ENCODE measurements around the gene EML4.

- TF ChIP-seq, protein P1, sequence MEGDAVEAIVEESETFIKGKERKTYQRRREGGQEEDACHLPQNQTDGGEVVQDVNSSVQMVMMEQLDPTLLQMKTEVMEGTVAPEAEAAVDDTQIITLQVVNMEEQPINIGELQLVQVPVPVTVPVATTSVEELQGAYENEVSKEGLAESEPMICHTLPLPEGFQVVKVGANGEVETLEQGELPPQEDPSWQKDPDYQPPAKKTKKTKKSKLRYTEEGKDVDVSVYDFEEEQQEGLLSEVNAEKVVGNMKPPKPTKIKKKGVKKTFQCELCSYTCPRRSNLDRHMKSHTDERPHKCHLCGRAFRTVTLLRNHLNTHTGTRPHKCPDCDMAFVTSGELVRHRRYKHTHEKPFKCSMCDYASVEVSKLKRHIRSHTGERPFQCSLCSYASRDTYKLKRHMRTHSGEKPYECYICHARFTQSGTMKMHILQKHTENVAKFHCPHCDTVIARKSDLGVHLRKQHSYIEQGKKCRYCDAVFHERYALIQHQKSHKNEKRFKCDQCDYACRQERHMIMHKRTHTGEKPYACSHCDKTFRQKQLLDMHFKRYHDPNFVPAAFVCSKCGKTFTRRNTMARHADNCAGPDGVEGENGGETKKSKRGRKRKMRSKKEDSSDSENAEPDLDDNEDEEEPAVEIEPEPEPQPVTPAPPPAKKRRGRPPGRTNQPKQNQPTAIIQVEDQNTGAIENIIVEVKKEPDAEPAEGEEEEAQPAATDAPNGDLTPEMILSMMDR (IDR thresholded peaks at IDR 0.05; ENCODE audit: insufficient read depth, low read length): no peak
- no peak for TF ChIP-seq POLR2AphosphoS5 (IDR thresholded peaks at IDR 0.05; ENCODE audit: low read depth)
- TF ChIP-seq, protein P2, sequence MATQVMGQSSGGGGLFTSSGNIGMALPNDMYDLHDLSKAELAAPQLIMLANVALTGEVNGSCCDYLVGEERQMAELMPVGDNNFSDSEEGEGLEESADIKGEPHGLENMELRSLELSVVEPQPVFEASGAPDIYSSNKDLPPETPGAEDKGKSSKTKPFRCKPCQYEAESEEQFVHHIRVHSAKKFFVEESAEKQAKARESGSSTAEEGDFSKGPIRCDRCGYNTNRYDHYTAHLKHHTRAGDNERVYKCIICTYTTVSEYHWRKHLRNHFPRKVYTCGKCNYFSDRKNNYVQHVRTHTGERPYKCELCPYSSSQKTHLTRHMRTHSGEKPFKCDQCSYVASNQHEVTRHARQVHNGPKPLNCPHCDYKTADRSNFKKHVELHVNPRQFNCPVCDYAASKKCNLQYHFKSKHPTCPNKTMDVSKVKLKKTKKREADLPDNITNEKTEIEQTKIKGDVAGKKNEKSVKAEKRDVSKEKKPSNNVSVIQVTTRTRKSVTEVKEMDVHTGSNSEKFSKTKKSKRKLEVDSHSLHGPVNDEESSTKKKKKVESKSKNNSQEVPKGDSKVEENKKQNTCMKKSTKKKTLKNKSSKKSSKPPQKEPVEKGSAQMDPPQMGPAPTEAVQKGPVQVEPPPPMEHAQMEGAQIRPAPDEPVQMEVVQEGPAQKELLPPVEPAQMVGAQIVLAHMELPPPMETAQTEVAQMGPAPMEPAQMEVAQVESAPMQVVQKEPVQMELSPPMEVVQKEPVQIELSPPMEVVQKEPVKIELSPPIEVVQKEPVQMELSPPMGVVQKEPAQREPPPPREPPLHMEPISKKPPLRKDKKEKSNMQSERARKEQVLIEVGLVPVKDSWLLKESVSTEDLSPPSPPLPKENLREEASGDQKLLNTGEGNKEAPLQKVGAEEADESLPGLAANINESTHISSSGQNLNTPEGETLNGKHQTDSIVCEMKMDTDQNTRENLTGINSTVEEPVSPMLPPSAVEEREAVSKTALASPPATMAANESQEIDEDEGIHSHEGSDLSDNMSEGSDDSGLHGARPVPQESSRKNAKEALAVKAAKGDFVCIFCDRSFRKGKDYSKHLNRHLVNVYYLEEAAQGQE (IDR thresholded peaks at IDR 0.05; ENCODE audit: insufficient replicate concordance, low read depth): no peak
These were observed 54.1 kb downstream of the EML4 start for GRCh38 chr2:42223067-42223854.
